ENCODE measurements around the gene RPP40.
"Not testable (repeated sequence)": the region's sequence is repeated elsewhere in the genome, so short reads cannot be mapped to it uniquely, and the experiment has no call there.

RPP40 gene

GRCh38 chr6:5003604-5004372, at the start of gene RPP40:
Gene RPP40, minus strand, starts transcription at chr6:5004037. Its CDS starts 35 bp downstream, at chr6:5004002.
- DNase-seq (ENCODE audit: low read depth in 3 of 3) = peak; percentile 98 to 99 (median 98)

- DNase-seq (ENCODE audit: low read depth in 3 of 3) = no peak
These were observed 49.2 kb upstream of the RPP40 start for GRCh38 chr6:5053038-5053437.

- no peak for DNase-seq (ENCODE audit: low read depth in 3 of 3)
These were observed 47.6 kb upstream of the RPP40 start for GRCh38 chr6:5051394-5051793.

- DNase-seq (ENCODE audit: low read depth in 3 of 3) = no peak
These were observed 46.2 kb upstream of the RPP40 start for GRCh38 chr6:5050009-5050408.

GRCh38 chr6:5046430-5046829, 42.6 kb upstream of the RPP40 start:
- DNase-seq (ENCODE audit: low read depth in 3 of 3) = no peak

- no peak for DNase-seq (ENCODE audit: low read depth in 3 of 3)
These were observed 41.6 kb upstream of the RPP40 start for GRCh38 chr6:5045416-5045815.

GRCh38 chr6:5044866-5045265, 41.0 kb upstream of the RPP40 start:
- no peak for DNase-seq (ENCODE audit: low read depth in 3 of 3)

- no peak for DNase-seq (ENCODE audit: low read depth in 3 of 3)
These were observed 38.6 kb upstream of the RPP40 start for GRCh38 chr6:5042436-5042835.

GRCh38 chr6:5041955-5042354, 38.1 kb upstream of the RPP40 start:
- DNase-seq (ENCODE audit: low read depth in 3 of 3) = no peak

GRCh38 chr6:5036269-5036668, 32.4 kb upstream of the RPP40 start:
- DNase-seq (ENCODE audit: low read depth in 3 of 3) = no peak

GRCh38 chr6:5034736-5035135, 30.9 kb upstream of the RPP40 start:
- DNase-seq (ENCODE audit: low read depth in 3 of 3) = no peak

- DNase-seq (ENCODE audit: low read depth in 3 of 3) = no peak
These were observed 30.5 kb upstream of the RPP40 start for GRCh38 chr6:5034328-5034727.

GRCh38 chr6:5033214-5033904, 29.5 kb upstream of the RPP40 start:
- not testable (repeated sequence) for DNase-seq (ENCODE audit: low read depth in 3 of 3)

- DNase-seq (ENCODE audit: low read depth in 3 of 3) = not testable (repeated sequence)
These were observed 28.9 kb upstream of the RPP40 start for GRCh38 chr6:5032706-5033105.

- DNase-seq (ENCODE audit: low read depth in 3 of 3) = no peak
These were observed 27.3 kb upstream of the RPP40 start for GRCh38 chr6:5031150-5031549.

- peak; percentile 33 to 41 (median 39) for DNase-seq (ENCODE audit: low read depth in 3 of 3)
These were observed 26.8 kb upstream of the RPP40 start for GRCh38 chr6:5030596-5031136.

GRCh38 chr6:5029609-5030008, 25.8 kb upstream of the RPP40 start:
- no peak for DNase-seq (ENCODE audit: low read depth in 3 of 3)

GRCh38 chr6:5028921-5029320, 25.1 kb upstream of the RPP40 start:
- no peak for DNase-seq (ENCODE audit: low read depth in 3 of 3)

GRCh38 chr6:5028301-5028700, 24.5 kb upstream of the RPP40 start:
- DNase-seq (ENCODE audit: low read depth in 3 of 3) = no peak

- no peak for DNase-seq (ENCODE audit: low read depth in 3 of 3)
These were observed 22.3 kb upstream of the RPP40 start for GRCh38 chr6:5025911-5026819.

- no peak for DNase-seq (ENCODE audit: low read depth in 3 of 3)
These were observed 20.1 kb upstream of the RPP40 start for GRCh38 chr6:5023923-5024322.

- DNase-seq (ENCODE audit: low read depth in 3 of 3) = no peak
These were observed 16.3 kb upstream of the RPP40 start for GRCh38 chr6:5020142-5020541.
